Activated CD8-positive, alpha-beta T cell treated with anti-CD3 and anti-CD28 coated beads for 36 hours (primary cell): ENCODE data around the gene KLLN. TPM values are rescaled to one million over a fixed set of nuclear protein-coding genes. Genes with fewer than 3 reads are reported as not detected.
"Not testable (repeated sequence)": the region's sequence is repeated elsewhere in the genome, so short reads cannot be mapped to it uniquely, and the experiment has no call there.

ENCODE experiments used
- ATAC-seq: fragments of 200-7000 bp; cut with Tn5 transposase; one replicate; pipeline ENCODE4 v1.10.0; 2021; ENCODE audit warnings: mild to moderate bottlenecking, moderate library complexity
- CTCF ChIA-PET: fragments of 350-600 bp; sonication (Branson Sonifier 250); formaldehyde crosslinking; loops from one replicate; lab custom pipeline; 2021; ENCODE audit warnings: antibody characterized with exemption; lab: Charles Lee
- POLR2A ChIA-PET: fragments of 350-600 bp; sonication (Branson Sonifier 250); formaldehyde crosslinking; loops from one replicate; lab custom pipeline; 2021; ENCODE audit warnings: antibody characterized with exemption; lab: Charles Lee
- DNase-seq: peaks from one replicate; pipeline ENCODE4 v3.0.0-alpha.2; 2020
- H3K27ac Mint-ChIP-seq: one replicate; pipeline ENCODE4 v1.8.0; 2021; ENCODE audit warnings: mild to moderate bottlenecking, mixed read lengths
- H3K27me3 Mint-ChIP-seq: one replicate; pipeline ENCODE4 v1.8.0; 2021; ENCODE audit warnings: mixed read lengths
- H3K36me3 Mint-ChIP-seq: one replicate; pipeline ENCODE4 v1.8.0; 2021; ENCODE audit warnings: low read depth, mixed read lengths
- H3K4me1 Mint-ChIP-seq: one replicate; pipeline ENCODE4 v1.8.0; 2021; ENCODE audit warnings: low read depth, mixed read lengths
- H3K4me3 Mint-ChIP-seq: one replicate; pipeline ENCODE4 v1.8.0; 2021; ENCODE audit warnings: mild to moderate bottlenecking, moderate library complexity, mixed read lengths
- H3K9me3 Mint-ChIP-seq: one replicate; pipeline ENCODE4 v1.8.0; 2021; ENCODE audit warnings: mixed read lengths
- intact Hi-C: fragments of 100-400 bp; cut with micrococcal nuclease; formaldehyde crosslinking; loops from one replicate; pipeline ENCODE4 v1.10.0; 2022
- total RNA-seq, 2 experiments: library from RNA; stranded (reverse); gene quantifications; one replicate each; pipeline ENCODE4 v1.2.3, GENCODE V29; 2021
- TF ChIP-seq, protein P1 (sequence below): fragments of 200-600 bp; IDR thresholded peaks from one replicate; pipeline ENCODE4 v1.8.0; 2022; ENCODE audit warnings: antibody characterized with exemption, mild to moderate bottlenecking

KLLN gene
- total RNA-seq, 2 experiments from 2014 or later: 0.43 to 0.61 TPM

GRCh38 chr10:87872828-87873227 is 9.5 kb upstream of the KLLN start:
- no peak for DNase-seq
- ATAC-seq: no peak
- Mint-ChIP-seq H3K9me3 (no peaks in the 10 kb centered on the region), H3K36me3 (peaks cover 19% of the 10 kb centered on the region), H3K27ac (no peak overlapping the region), H3K27me3 (no peaks in the 10 kb centered on the region), H3K4me3 (no peak overlapping the region), H3K4me1 (peaks cover 61% of the 10 kb centered on the region)
- ChIA-PET POLR2A (interaction anchor here (0.6 to 1.0 kb wide), 2 partner anchors 10 to 156 kb away, joined by 3 to 5 read pairs; partner anchors contain the start of genes KLLN and PTEN), CTCF (no interaction called here)
- intact Hi-C loops: no loop called here
- TF ChIP-seq, protein P1, sequence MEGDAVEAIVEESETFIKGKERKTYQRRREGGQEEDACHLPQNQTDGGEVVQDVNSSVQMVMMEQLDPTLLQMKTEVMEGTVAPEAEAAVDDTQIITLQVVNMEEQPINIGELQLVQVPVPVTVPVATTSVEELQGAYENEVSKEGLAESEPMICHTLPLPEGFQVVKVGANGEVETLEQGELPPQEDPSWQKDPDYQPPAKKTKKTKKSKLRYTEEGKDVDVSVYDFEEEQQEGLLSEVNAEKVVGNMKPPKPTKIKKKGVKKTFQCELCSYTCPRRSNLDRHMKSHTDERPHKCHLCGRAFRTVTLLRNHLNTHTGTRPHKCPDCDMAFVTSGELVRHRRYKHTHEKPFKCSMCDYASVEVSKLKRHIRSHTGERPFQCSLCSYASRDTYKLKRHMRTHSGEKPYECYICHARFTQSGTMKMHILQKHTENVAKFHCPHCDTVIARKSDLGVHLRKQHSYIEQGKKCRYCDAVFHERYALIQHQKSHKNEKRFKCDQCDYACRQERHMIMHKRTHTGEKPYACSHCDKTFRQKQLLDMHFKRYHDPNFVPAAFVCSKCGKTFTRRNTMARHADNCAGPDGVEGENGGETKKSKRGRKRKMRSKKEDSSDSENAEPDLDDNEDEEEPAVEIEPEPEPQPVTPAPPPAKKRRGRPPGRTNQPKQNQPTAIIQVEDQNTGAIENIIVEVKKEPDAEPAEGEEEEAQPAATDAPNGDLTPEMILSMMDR: no peak

- Mint-ChIP-seq H3K27me3 (no peaks in the 10 kb centered on the region), H3K9me3 (no peaks in the 10 kb centered on the region), H3K4me1 (peaks cover 58% of the 10 kb centered on the region), H3K4me3 (no peak overlapping the region), H3K27ac (no peak overlapping the region), H3K36me3 (peaks cover 33% of the 10 kb centered on the region)
- CTCF ChIA-PET: no interaction called here
- ATAC-seq (no peak), DNase-seq (no peak)
- intact Hi-C loops: loop anchor here (5.0 kb wide), 1 partner anchor 402 kb away; no protein-coding TSS in a partner anchor
- TF ChIP-seq, protein P1: no peak
- POLR2A ChIA-PET: interaction anchor here (1.1 kb wide), 1 partner anchor 52 kb away, joined by 3 read pairs; the partner anchor contains the start of gene ATAD1
Observed at GRCh38 chr10:87869773-87870551, 6.6 kb upstream of the KLLN start.

DNA sequence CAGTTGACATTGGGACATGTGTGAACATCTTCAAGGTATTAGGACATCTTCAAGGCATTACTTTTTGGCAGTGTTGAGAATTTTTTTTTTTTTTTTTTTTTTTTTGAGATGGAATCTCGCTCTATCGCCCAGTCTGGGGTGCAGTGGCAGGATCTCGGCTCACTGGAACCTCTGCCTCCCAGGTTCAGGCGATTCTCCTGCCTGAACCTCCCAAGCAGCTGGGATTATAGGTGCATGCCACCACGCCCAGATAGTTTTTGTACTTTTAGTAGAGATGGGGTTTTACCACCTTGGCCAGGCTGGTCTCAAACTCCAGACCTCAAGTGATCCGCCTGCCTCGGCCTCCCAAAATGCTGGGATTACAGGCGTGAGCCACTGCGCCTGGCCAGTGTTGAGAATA is 5.8 kb upstream of the KLLN start:
- DNase-seq, POLR2A ChIA-PET, H3K9me3 Mint-ChIP-seq, H3K27me3 Mint-ChIP-seq, ATAC-seq, H3K27ac Mint-ChIP-seq: not testable (repeated sequence)
- H3K4me3 Mint-ChIP-seq: peak overlapping the region; percentile 54
- intact Hi-C loops: loop anchor here (5.0 kb wide), 1 partner anchor 403 kb away; no protein-coding TSS in a partner anchor
- peaks cover 54% of the 10 kb centered on the region for H3K4me1 Mint-ChIP-seq
- H3K36me3 Mint-ChIP-seq: peaks cover 39% of the 10 kb centered on the region
- CTCF ChIA-PET: interaction anchor here (1.3 kb wide), 1 partner anchor 222 kb away, joined by 5 read pairs; no protein-coding TSS in a partner anchor

DNA sequence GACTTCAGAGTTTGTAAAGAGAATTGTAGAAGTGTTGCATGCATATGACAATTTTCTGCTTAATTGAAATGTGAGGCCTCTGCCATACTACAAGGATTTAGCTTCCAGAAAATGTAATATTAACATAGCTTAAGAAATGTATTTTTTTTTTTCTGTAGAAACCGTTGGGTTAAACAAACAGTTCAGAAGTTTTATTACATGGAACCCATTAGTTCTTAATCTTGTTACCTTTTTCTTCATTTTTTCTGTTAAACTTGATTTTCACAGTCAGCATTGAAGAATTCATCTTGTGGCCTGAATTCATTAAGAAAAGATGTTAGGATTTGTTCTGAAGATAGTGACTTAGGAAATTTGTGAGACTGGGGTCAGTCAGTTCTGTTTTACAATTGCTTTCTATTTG is 4.9 kb upstream of the KLLN start:
- H3K4me3 Mint-ChIP-seq: peak overlapping the region; percentile 54
- ATAC-seq: no peak
- DNase-seq: no peak
- H3K27me3 Mint-ChIP-seq: no peaks in the 10 kb centered on the region
- intact Hi-C loops: loop anchor here (5.0 kb wide), 1 partner anchor 404 kb away; no protein-coding TSS in a partner anchor
- TF ChIP-seq, protein P1: no peak
- ChIA-PET CTCF (interaction anchor here (1.3 kb wide), 1 partner anchor 223 kb away, joined by 5 read pairs; no protein-coding TSS in a partner anchor), POLR2A (interaction anchor here (0.7 to 1.0 kb wide), 2 partner anchors 49 to 198 kb away, joined by 3 to 4 read pairs; no protein-coding TSS in a partner anchor)
- H3K4me1 Mint-ChIP-seq: peaks cover 49% of the 10 kb centered on the region
- H3K9me3 Mint-ChIP-seq: no peaks in the 10 kb centered on the region
- H3K36me3 Mint-ChIP-seq: peaks cover 39% of the 10 kb centered on the region
- no peak overlapping the region for H3K27ac Mint-ChIP-seq

GRCh38 chr10:87867453-87867852 is 4.1 kb upstream of the KLLN start:
- POLR2A ChIA-PET: interaction anchor here (0.7 to 1.0 kb wide), 2 partner anchors 50 to 199 kb away, joined by 3 to 4 read pairs; no protein-coding TSS in a partner anchor
- Mint-ChIP-seq H3K9me3 (no peaks in the 10 kb centered on the region), H3K27me3 (no peaks in the 10 kb centered on the region), H3K36me3 (peaks cover 36% of the 10 kb centered on the region), H3K4me1 (peaks cover 41% of the 10 kb centered on the region), H3K4me3 (peak overlapping the region; percentile 87), H3K27ac (no peak overlapping the region)
- intact Hi-C loops: loop anchor here (5.0 kb wide), 1 partner anchor 405 kb away; no protein-coding TSS in a partner anchor
- CTCF ChIA-PET: no interaction called here
- no peak for ATAC-seq
- no peak for DNase-seq
- TF ChIP-seq, protein P1: no peak
